Stimulated activated CD4-positive, alpha-beta T cell treated with anti-CD3 and anti-CD28 coated beads, TNF-alpha, amount 100 ng/mL, for 48 hours (primary cell): Measurements from ENCODE around the gene RERE.

ENCODE experiments used
- DNase-seq, 3 donors: peaks; one replicate each; pipeline ENCODE4 v3.0.0-alpha.2; 2020; ENCODE audit warnings: low read depth in 3 of 3

The RERE gene

DNA sequence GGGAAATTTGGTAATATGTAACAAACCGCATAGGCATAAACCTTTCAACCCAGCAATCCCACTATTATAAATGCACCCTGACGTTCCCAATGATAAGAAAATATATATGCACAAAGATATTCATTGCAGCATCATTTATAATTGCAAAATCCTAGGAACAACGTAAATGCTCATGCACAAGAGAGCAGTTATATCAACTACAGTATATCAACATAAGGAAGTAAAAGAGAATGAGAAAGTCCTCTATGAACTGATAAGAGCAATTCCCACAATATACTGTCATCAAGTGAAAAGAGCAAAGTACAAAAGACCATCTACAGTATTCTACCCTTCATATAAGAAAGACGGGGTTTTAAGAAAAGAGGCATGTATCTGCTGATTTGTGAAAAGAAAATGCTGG is 269.6 kb downstream of the RERE start:
- no peak for DNase-seq

- DNase-seq, result no peak
Observed at GRCh38 chr1:8545078-8545477, 272.4 kb downstream of the RERE start.

GRCh38 chr1:8544644-8545043 is 272.8 kb downstream of the RERE start:
- DNase-seq, result no peak

DNA sequence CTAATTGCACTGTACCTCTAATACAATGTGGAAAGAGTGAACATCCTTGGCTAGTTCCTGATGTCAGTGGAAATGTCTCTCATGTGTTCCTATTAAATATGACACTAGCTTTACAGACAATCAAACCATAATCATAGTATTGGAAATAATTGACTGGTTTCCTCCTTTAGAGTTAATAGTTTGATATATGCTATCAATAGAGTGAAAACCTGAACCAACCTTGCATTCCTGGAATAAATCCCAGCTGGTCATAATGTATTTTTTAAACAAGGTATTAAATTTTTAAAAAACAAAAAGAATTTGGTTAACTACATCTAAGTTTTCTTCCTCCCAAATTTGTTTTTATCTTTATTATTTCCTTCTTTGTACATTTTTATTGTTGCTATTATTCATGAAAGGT is 273.5 kb downstream of the RERE start:
- DNase-seq, result no peak

- no peak for DNase-seq
Observed at GRCh38 chr1:8541961-8542521, 275.4 kb downstream of the RERE start.

DNA sequence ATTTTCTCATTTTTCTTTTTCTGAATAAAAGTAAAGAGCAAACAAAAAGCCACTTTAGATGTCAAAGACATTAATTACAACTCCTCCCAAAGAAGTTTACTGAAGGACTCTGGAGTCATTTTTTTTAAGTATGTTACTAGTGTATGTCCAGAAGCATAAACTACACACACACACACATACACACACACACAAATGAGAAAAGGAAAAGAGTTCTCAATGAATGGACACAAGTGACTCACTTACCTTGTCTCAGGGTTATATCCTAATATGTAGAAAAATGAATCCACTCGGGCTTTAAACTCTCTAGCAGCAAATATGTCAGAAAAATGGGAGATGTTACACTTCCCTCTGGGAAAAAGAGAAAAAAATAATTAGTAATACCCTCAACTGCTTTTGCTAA is 276.5 kb downstream of the RERE start:
- no peak for DNase-seq

DNA sequence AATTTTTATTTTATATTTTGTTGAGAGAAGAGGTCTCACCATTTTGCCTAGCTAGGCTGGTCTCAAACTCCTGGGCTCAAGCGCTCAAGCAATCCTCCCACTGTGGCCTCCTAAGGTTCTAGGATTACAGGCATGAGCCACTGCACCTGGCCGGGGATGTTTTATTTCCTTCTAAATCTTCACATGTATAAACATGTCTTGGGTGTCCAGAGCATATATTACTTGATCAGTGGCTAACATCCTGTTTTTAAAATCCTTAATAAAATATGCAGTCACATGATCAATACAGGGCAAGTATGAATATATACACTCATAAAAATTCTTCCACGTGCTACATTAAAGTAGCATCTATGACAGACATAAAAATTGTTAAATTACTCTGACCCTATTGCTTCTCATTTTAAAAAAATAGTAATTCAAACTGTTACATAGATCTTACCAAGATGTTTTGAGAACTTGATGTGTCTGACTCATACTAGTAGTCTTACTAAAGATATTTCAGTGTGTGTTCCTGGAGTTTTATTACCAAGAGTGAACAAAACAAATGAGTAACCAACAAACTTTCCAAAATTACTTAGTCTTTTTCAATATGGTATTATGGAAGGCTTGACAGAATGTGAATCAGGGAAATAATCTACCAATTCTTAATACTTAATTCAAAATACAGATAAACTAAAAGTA is 277.0 kb downstream of the RERE start:
- no peak for DNase-seq

- DNase-seq, result no peak
Observed at GRCh38 chr1:8539683-8540082, 277.8 kb downstream of the RERE start.

- DNase-seq, result no peak
Observed at GRCh38 chr1:8538502-8538901, 278.9 kb downstream of the RERE start.

DNA sequence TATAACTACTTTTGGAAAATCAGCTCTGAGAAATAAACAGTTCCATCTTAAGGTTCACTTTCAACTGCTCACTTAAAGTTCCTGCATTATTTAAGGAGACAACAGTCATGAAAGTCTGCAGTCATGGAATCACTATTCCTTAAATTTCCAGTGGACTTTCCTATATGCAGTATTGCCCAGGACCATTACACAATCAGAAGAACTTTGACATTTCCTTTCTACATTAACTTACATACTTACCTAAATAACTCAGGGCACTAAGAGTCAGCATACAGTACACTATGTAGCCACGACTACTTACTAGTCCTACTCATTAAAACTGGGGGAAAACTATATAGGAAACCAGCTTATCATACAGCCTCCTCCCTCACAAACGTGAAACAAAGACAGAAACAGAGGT is 279.4 kb downstream of the RERE start:
- no peak for DNase-seq

DNA sequence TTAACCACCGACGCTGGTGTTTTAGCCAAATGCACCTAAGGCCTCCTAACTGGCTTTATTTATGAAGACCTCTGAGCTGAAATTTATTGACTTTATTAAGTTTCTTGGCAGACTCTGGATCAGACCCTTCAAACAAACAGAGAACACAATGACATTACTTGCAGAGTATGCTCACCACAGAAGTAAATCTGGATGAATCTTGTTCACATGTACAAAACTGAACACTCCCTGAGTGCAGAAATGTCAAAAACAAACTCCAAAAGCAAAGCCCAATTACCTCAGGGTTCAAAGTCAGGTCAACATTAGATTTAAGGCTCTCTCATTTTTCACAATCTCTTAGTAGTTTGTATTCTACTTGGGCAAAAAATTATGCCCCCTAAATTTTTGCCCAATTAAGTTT is 280.9 kb downstream of the RERE start:
- no peak for DNase-seq

- DNase-seq, result no peak
Observed at GRCh38 chr1:8533907-8534306, 283.5 kb downstream of the RERE start.

DNA sequence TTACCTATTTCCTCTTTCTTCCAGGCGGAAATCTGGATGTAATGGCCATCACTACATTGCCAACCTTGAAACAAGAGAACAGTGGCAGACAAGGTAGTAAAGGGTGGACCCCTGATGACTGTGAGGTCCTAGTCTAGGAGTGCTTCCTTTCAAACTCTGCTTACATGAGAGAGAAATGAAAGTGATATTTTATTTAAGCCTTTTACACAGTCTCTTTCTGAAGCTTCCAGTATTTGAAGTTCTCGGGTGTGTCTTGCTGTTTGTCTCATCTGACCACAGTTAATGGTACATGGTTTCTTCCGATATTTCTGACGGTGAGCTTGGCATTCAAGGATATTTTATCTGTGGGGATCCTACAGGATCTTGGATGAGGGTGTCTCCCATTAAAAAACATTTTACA is 284.3 kb downstream of the RERE start:
- DNase-seq, result no peak

- no peak for DNase-seq
Observed at GRCh38 chr1:8529901-8530300, 287.5 kb downstream of the RERE start.

DNA sequence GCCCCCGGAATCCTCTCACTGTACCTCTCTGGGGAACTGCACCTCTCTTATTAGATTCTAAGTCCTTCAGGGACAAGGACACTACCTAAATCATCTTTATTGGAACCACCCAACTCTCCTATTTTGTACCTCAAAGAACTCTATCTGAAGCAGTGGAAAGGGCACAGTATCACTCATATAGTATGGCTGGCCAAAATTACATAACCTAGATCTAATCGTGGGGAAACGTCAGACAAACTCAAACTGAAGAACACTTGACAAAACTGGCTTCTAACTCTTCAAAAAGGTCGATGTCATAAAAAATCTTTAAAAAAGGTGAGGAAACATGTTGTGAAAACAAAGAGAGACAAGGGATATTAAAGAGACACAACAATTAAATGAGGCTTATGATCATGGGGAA is 289.5 kb downstream of the RERE start:
- DNase-seq, result no peak

- DNase-seq, result peak; percentile 52 to 78 (median 65)
Observed at GRCh38 chr1:8525558-8526275, 291.7 kb downstream of the RERE start.

DNA sequence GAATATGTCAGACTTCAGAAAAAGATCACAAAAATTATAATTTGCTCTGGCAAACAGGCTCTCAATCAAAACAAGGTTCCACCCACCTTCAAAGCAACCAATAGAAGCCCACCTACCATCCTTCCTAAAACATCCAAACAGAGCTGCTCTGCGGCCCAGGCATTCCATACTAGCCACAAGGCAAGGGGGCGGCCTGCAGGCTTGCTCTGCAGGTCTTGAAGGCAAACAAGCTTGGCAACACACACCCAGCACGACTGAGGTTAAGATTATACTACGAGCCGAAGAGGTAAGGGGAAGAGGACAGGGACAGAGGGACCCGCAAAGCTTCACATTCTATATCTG is 292.3 kb downstream of the RERE start:
- no peak for DNase-seq

- no peak for DNase-seq
Observed at GRCh38 chr1:8524627-8525157, 292.7 kb downstream of the RERE start.

- no peak for DNase-seq
Observed at GRCh38 chr1:8523666-8524206, 293.7 kb downstream of the RERE start.

DNA sequence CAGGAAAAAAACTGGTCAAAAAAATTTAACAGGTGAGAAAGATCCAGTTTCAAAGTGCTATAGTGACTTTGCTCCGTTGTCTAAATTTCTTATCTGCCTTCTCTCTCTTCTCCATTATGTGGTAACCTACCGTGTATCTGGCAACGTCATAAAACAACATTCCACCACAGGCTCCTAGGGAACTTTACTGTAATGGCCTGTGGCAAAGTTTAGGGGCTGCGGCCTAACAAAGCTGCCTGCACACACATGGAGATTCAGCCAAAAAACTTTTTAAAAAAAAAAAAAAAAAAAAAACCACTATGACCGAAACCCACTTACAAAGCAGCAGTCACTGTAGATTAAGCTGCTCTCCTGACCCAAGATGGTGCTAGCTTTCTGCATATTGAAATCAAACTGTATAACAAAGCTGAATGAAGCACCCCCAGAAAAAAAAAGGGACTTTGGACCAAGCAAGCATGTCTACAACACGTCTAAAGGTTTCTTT is 296.9 kb downstream of the RERE start:
- DNase-seq, result no peak

GRCh38 chr1:8519167-8519566 is 298.3 kb downstream of the RERE start:
- no peak for DNase-seq

DNA sequence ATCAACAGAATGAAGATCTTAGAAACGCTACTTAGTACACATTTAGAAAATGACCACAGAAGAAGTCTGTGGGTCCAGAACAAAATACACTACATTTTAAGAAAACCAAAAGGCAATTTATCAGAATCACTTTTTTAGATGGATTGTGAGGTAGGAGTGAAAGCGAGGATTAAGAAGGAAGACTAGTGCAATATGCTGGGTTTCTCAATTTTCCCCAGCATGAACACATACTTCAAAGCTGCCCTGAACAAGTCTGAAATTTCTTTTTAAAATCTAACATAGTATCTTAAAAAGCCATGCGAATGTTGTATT is 299.0 kb downstream of the RERE start:
- no peak for DNase-seq
